Body of pancreas (tissue), 4 donors: ENCODE data around the gene FAM209A.

ENCODE experiments used
- CTCF ChIP-seq, 7 experiments: fragments of 450-650 bp in 4 of 7; fragments of 200-600 bp in 3 of 7; sonication (generic) in 3 of 7; IDR thresholded peaks; one replicate each; pipeline ENCODE4 v1.5.1; 2016 to 2019; ENCODE audit warnings: antibody characterized with exemption in 7 of 7
- POLR2A ChIP-seq, 3 donors: fragments of 450-650 bp; IDR thresholded peaks; one replicate each; pipeline ENCODE4 v1.6.1; 2016; ENCODE audit warnings: antibody characterized with exemption in 3 of 3, mild to moderate bottlenecking in 2 of 3

- TF ChIP-seq CTCF (IDR thresholded peaks at IDR 0.05) (no peak), POLR2A (IDR thresholded peaks at IDR 0.05) (no peak)
These were observed 30.3 kb downstream of the FAM209A start for GRCh38 chr20:56554869-56555268.
